ENCODE data around the gene CCSER2. TPM values are rescaled to one million over a fixed set of nuclear protein-coding genes. Genes with fewer than 3 reads are reported as not detected.
"Not testable (repeated sequence)": the region's sequence is repeated elsewhere in the genome, so short reads cannot be mapped to it uniquely, and the experiment has no call there.

Gene CCSER2
- total RNA-seq, 1 donor from 2014 or later, result 22.4 TPM

DNA sequence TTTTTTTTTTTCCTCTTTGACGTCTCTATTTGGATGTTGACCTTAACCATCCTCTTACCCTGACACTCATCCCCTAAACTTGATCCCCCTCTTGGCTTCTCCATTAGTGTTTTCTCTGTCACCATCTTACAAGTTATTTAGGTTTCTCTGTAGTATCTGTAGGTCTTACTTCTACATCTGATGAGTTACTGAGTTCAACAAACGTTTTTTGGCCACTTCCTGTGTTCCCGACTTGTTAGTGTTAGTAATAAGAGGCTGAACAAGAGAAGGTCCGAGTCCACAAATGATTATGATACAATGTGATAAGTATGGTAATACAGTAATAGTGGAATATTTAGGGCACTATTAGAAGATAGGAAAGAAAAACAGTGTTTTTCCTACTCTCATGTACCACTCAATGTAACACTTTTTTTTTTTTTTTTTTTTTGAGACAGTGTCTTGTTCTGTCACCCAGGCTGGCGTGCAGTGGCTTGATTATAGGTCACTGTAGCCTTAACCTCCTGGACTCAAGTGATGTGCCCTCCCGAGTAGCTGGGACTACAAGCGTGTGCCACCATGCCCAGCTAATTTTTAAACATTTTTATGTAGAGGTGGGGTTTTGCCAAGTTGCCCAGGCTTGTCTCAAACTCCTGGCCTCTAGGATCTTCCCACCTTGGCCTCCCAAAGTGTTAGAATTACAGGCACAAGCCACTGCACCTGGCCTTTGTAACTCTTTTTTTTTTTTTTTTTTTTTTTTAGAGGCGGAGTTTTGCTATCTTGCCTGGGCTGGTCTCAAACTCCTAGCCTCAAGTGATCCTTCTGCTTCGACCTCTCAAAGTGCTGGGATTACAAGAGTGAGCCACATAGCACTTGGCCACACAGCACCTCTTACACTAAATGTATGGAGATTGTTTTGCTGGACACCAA lies 12.5 kb downstream of the CCSER2 start:
- Histone ChIP-seq H3K27me3 (ENCODE audit: control insufficient read depth, insufficient read depth, low read length) (no peaks in the 10 kb centered on the region), H3K4me3 (ENCODE audit: low read depth, low read length) (no peak overlapping the region), H3K36me3 (ENCODE audit: control insufficient read depth, insufficient read depth, low read length) (no peaks in the 10 kb centered on the region)
- DNase-seq (ENCODE audit: low read depth) (no peak), FAIRE-seq (no peak)
- TF ChIP-seq, protein P1, sequence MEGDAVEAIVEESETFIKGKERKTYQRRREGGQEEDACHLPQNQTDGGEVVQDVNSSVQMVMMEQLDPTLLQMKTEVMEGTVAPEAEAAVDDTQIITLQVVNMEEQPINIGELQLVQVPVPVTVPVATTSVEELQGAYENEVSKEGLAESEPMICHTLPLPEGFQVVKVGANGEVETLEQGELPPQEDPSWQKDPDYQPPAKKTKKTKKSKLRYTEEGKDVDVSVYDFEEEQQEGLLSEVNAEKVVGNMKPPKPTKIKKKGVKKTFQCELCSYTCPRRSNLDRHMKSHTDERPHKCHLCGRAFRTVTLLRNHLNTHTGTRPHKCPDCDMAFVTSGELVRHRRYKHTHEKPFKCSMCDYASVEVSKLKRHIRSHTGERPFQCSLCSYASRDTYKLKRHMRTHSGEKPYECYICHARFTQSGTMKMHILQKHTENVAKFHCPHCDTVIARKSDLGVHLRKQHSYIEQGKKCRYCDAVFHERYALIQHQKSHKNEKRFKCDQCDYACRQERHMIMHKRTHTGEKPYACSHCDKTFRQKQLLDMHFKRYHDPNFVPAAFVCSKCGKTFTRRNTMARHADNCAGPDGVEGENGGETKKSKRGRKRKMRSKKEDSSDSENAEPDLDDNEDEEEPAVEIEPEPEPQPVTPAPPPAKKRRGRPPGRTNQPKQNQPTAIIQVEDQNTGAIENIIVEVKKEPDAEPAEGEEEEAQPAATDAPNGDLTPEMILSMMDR (IDR thresholded peaks at IDR 0.05; ENCODE audit: insufficient read depth, low read length, severe bottlenecking), result no peak

DNA sequence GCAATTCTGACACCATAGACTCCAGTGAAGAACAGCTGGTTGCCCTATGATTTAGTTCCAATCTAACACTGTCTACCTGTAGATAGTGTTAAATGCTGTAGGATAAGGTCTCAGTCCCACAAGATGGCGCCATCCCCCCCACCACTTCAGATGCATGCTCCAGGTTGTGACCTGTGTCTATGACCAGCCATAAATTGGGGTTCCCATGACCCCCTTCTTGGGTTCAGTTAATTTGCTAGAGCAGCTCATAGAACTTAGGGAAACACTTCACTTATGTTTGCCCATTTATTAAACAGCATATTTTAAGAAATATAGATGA lies 13.1 kb downstream of the CCSER2 start:
- Histone ChIP-seq H3K27me3 (ENCODE audit: control insufficient read depth, insufficient read depth, low read length) (no peaks in the 10 kb centered on the region), H3K4me3 (ENCODE audit: low read depth, low read length) (no peak overlapping the region), H3K36me3 (ENCODE audit: control insufficient read depth, insufficient read depth, low read length) (no peaks in the 10 kb centered on the region)
- TF ChIP-seq, protein P1 (IDR thresholded peaks at IDR 0.05; ENCODE audit: insufficient read depth, low read length, severe bottlenecking), result peak; percentile 7
- DNase-seq (ENCODE audit: low read depth) (no peak), FAIRE-seq (no peak)

DNA sequence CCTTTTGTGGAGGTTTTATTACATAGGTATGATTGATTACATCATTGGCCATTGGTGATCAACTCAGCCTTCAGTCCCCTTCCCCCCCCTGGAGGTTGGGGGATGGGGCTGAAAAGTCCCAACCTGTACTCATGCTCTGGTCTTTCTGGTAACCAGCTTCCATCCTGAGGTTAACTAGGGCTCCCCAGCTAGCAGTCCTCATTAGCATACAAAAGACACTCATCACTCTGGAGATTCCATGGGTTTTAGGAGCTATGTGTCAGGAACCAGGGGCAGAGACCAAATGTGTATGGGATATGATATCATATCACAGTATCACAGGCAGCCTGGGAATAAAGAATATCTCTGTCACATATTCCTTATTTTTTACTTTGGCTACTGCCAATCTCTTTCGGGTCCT lies 13.6 kb downstream of the CCSER2 start:
- Histone ChIP-seq H3K4me3 (ENCODE audit: low read depth, low read length) (no peak overlapping the region), H3K36me3 (ENCODE audit: control insufficient read depth, insufficient read depth, low read length) (no peaks in the 10 kb centered on the region), H3K27me3 (ENCODE audit: control insufficient read depth, insufficient read depth, low read length) (no peaks in the 10 kb centered on the region)
- FAIRE-seq (no peak), DNase-seq (ENCODE audit: low read depth) (no peak)
- TF ChIP-seq, protein P1 (IDR thresholded peaks at IDR 0.05; ENCODE audit: insufficient read depth, low read length, severe bottlenecking), result no peak

DNA sequence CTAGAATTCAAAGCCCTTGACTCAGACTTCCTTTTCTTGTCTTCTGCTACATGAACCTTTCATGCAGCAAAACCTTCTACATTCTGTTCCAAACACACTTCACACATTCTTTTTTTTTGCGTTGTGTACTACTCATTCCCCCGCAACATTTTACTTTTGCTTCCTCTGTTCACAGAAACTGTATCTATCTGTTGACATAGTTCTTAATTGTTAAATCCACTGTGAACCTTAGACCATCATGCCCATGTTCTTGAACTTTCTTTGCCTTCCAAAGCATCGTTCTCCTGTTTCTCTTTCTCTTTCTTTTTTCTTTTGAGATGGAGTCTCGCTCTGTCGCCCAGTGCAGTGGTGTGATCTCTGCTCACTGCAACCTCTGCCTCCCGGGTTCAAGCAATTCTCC lies 14.2 kb downstream of the CCSER2 start:
- TF ChIP-seq, protein P1 (IDR thresholded peaks at IDR 0.05; ENCODE audit: insufficient read depth, low read length, severe bottlenecking), result no peak
- H3K36me3 ChIP-seq (ENCODE audit: control insufficient read depth, insufficient read depth, low read length), result no peaks in the 10 kb centered on the region
- no peak for FAIRE-seq
- DNase-seq (ENCODE audit: low read depth), result no peak
- no peaks in the 10 kb centered on the region for H3K27me3 ChIP-seq (ENCODE audit: control insufficient read depth, insufficient read depth, low read length)
- no peak overlapping the region for H3K4me3 ChIP-seq (ENCODE audit: low read depth, low read length)

DNA sequence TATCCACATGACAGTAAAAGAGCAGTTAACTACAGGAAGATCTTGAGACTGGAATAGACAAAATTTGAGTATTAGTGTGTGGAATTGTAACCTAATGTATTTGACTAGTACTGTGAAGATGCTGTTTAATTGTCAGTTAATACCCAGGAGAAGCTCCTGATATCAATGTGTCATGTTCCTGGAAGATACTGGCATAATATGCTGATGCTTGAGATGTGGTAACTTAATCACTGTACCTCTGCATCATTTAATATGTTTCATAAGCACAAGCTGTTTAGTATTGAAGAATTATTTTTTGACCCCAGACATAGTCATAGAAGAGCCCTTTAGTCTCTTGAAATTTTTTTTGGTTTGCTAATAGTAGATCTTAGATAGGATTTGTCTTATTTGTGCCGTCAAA lies 15.4 kb downstream of the CCSER2 start:
- no peaks in the 10 kb centered on the region for H3K27me3 ChIP-seq (ENCODE audit: control insufficient read depth, insufficient read depth, low read length)
- no peak overlapping the region for H3K4me3 ChIP-seq (ENCODE audit: low read depth, low read length)
- TF ChIP-seq, protein P1 (IDR thresholded peaks at IDR 0.05; ENCODE audit: insufficient read depth, low read length, severe bottlenecking), result no peak
- FAIRE-seq (no peak), DNase-seq (ENCODE audit: low read depth) (no peak)
- H3K36me3 ChIP-seq (ENCODE audit: control insufficient read depth, insufficient read depth, low read length), result no peaks in the 10 kb centered on the region

DNA sequence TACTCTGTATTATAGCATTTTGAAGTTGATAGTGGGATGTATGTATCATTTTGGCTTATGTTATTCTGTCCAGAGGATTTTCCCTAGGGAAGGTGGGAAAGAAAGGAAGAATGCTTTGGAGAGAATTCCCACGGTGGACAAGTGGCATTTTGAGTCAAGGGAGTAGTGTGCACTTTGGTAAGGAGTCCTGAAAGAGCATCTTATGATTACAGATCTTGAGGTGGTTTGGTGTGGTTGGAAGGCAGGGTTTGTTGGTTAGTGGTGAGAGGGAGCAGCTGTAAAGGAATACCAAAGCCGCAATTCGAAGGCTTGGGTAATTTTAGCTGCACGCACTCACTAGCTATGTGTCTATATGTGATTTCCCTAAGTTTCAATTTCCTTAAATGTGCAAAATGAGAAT lies 16.1 kb downstream of the CCSER2 start:
- Histone ChIP-seq H3K27me3 (ENCODE audit: control insufficient read depth, insufficient read depth, low read length) (no peaks in the 10 kb centered on the region), H3K36me3 (ENCODE audit: control insufficient read depth, insufficient read depth, low read length) (no peaks in the 10 kb centered on the region), H3K4me3 (ENCODE audit: low read depth, low read length) (no peak overlapping the region)
- TF ChIP-seq, protein P1 (IDR thresholded peaks at IDR 0.05; ENCODE audit: insufficient read depth, low read length, severe bottlenecking), result no peak
- no peak for FAIRE-seq
- no peak for DNase-seq (ENCODE audit: low read depth)

DNA sequence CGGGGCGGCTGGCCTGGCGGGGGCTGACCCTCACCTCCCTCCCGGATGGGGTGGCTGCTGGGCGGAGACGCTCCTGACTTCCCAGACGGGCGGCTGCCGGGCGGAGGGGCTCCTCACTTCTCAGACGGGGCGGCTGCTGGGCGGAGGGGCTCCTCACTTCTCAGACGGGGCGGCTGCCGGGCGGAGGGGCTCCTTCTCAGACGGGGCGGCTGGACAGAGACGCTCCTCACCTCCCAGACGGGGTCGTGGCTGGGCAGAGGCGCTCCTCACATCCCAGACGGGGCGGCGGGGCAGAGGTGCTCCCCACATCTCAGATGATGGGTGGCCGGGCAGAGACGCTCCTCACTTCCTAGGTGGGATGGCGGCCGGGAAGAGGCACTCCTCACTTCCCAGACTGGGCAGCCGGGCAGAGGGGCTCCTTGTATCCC lies 19.2 kb downstream of the CCSER2 start:
- DNase-seq (ENCODE audit: low read depth), result not testable (repeated sequence)

More for the DNA sequence above, 19.2 kb downstream of the CCSER2 start:
- not testable (repeated sequence) for H3K36me3 ChIP-seq (ENCODE audit: control insufficient read depth, insufficient read depth, low read length); H3K27me3 ChIP-seq (ENCODE audit: control insufficient read depth, insufficient read depth, low read length); H3K4me3 ChIP-seq (ENCODE audit: low read depth, low read length); FAIRE-seq
